Prostate gland (tissue), 2 donors: ENCODE measurements around the gene DENND5A. TPM values are rescaled to one million over a fixed set of nuclear protein-coding genes. Genes with fewer than 3 reads are reported as not detected.
"Not testable (repeated sequence)": the region's sequence is repeated elsewhere in the genome, so short reads cannot be mapped to it uniquely, and the experiment has no call there.

Experiments used
- DNase-seq: peaks from one replicate; pipeline ENCODE4 v3.0.0-alpha.2; 2019; ENCODE audit warnings: low spot score
- H3K27ac ChIP-seq, 2 donors: fragments of 200-600 bp; sonication (generic); 2 replicates each; pipeline ENCODE4 v1.5.1; 2017 to 2019
- H3K27me3 ChIP-seq: fragments of 200-600 bp; sonication (generic); replicated peaks from 2 replicates; pipeline ENCODE4 v1.5.1; 2019; ENCODE audit not compliant: insufficient read depth
- H3K36me3 ChIP-seq, 2 donors: fragments of 200-600 bp; sonication (generic); 1 replicate in 1 of 2; 2 replicates in 1 of 2; pipeline versions ENCODE4 v1.5.1 to v1.8.1; 2017 to 2019
- H3K4me1 ChIP-seq: fragments of 200-600 bp; sonication (generic); replicated peaks from 2 replicates; pipeline ENCODE4 v1.5.1; 2019
- H3K4me3 ChIP-seq, 2 donors: fragments of 200-600 bp; sonication (generic); 2 replicates each; pipeline ENCODE4 v1.5.1; 2017 to 2019
- H3K9me3 ChIP-seq: fragments of 200-600 bp; sonication (generic); 2 replicates; pipeline ENCODE4 v1.5.1; 2017
- POLR2A ChIP-seq: fragments of 450-650 bp; IDR thresholded peaks from one replicate; pipeline ENCODE4 v1.6.1; 2016; ENCODE audit warnings: antibody characterized with exemption, mild to moderate bottlenecking
- POLR2AphosphoS5 ChIP-seq: sonication (generic); formaldehyde crosslinking; IDR thresholded peaks from one replicate; pipeline ENCODE4 v1.6.1; 2017; ENCODE audit warnings: antibody characterized with exemption
- WGBS: methylation state at CpG from one replicate; pipeline ENCODE4 v1.1.5; 2018; 5-methylcytosine and 5-hydroxymethylcytosine counted together
- intact Hi-C: fragments of 100-400 bp; cut with DNase I; formaldehyde crosslinking; loops from one replicate; pipeline ENCODE4 v1.14.2; 2022
- total RNA-seq, 2 donors: library from RNA; depleted of rRNA; stranded (reverse); fragments of >200 nt; gene quantifications; one replicate each; pipeline ENCODE4 v1.1.0, GENCODE V29; 2016
- TF ChIP-seq, protein P1 (sequence below), 4 experiments: fragments of 200-600 bp in 2 of 4; fragments of 450-650 bp in 2 of 4; sonication (generic) in 2 of 4; IDR thresholded peaks; 1 replicate in 3 of 4; 2 replicates in 1 of 4; pipeline ENCODE4 v1.5.1; 2016 to 2019; ENCODE audit warnings: antibody characterized with exemption in 4 of 4, mild to moderate bottlenecking in 2 of 4, moderate library complexity in 2 of 4

Gene DENND5A
- total RNA-seq, 2 donors from 2014 or later, result 25.4 to 84.6 TPM

DNA sequence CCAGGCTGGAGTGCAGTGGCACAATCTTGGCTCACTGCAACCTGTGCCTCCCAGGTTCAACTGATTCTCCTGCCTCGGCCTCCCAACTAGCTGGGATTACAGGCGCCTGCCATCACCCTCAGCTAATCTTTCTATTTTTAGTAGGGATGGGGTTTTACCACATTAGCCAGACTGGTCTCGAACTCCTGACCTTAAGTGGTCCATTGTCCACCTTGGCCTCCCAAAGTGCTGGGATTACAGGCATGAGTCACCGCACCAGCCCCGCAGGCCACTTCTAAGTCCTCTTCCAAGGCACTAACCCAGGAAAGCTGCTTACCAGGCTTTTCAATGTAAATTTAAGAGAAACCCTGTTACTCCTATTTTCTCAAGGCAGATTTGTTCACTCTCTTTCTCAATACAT, 50.4 kb downstream of the DENND5A start:
- WGBS, result 80% methylated on average over 5 of the region's 5 CpGs
- no peaks in the 10 kb centered on the region for H3K36me3 ChIP-seq
- TF ChIP-seq, protein P1, sequence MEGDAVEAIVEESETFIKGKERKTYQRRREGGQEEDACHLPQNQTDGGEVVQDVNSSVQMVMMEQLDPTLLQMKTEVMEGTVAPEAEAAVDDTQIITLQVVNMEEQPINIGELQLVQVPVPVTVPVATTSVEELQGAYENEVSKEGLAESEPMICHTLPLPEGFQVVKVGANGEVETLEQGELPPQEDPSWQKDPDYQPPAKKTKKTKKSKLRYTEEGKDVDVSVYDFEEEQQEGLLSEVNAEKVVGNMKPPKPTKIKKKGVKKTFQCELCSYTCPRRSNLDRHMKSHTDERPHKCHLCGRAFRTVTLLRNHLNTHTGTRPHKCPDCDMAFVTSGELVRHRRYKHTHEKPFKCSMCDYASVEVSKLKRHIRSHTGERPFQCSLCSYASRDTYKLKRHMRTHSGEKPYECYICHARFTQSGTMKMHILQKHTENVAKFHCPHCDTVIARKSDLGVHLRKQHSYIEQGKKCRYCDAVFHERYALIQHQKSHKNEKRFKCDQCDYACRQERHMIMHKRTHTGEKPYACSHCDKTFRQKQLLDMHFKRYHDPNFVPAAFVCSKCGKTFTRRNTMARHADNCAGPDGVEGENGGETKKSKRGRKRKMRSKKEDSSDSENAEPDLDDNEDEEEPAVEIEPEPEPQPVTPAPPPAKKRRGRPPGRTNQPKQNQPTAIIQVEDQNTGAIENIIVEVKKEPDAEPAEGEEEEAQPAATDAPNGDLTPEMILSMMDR (IDR thresholded peaks at IDR 0.05), result no peak
- no peak for TF ChIP-seq POLR2AphosphoS5
- H3K4me1 ChIP-seq, result no peaks in the 10 kb centered on the region
- no peak overlapping the region for H3K27ac ChIP-seq
- no peak overlapping the region for H3K4me3 ChIP-seq
- DNase-seq, result no peak
- H3K9me3 ChIP-seq, result no peaks in the 10 kb centered on the region
- intact Hi-C loops, result no loop called here
- H3K27me3 ChIP-seq, result no peaks in the 10 kb centered on the region

DNA sequence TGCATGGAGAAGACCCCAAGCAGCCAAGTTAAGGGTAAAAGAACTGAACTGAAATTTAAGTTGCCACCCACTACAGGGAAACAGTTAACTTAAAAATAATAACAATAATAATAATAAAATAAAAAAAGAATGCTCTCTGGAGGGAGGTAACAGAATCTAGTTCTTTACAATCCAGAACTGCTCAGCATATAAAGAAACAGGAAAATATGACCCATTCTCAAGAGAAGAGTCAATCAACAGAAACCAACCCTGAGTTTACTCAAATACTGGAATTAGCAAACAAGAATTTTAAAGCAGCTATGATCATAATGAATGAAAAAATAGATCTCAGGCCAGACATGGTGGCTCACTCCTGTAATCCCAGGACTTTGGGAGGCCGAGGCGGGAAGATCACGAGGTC, 53.8 kb downstream of the DENND5A start:
- no peak overlapping the region for H3K4me3 ChIP-seq
- H3K36me3 ChIP-seq, result no peaks in the 10 kb centered on the region
- H3K9me3 ChIP-seq, result no peaks in the 10 kb centered on the region
- no peak overlapping the region for H3K27ac ChIP-seq
- WGBS, result 100% methylated on average over 3 of the region's 3 CpGs
- no peaks in the 10 kb centered on the region for H3K27me3 ChIP-seq
- no peak for TF ChIP-seq POLR2A
- TF ChIP-seq, protein P1 (IDR thresholded peaks at IDR 0.05), result no peak
- no peak for TF ChIP-seq POLR2AphosphoS5
- DNase-seq, result no peak
- no peaks in the 10 kb centered on the region for H3K4me1 ChIP-seq
- intact Hi-C loops, result no loop called here

DNA sequence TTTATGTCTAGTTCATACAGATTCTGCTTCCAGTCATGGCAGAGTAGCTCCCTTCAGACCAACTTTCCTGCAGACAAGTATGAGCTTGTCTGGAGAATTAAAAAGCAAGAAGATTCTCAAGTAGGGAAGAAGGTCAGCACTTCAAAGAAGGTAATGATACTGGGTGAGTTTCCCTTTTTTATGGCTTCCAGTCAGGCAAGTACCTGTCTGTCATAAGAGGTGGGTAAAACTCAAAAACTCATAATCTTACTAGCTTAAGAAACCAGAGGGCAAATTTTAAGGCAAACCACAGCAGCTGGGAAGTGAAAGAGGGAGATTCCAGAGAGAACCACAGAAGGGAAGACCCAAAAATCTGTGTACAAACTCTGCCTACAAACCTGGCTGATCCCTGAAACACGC, 54.2 kb downstream of the DENND5A start:
- Histone ChIP-seq H3K4me3 (no peak overlapping the region), H3K9me3 (no peaks in the 10 kb centered on the region), H3K36me3 (no peaks in the 10 kb centered on the region), H3K27ac (no peak overlapping the region), H3K4me1 (no peaks in the 10 kb centered on the region), H3K27me3 (no peaks in the 10 kb centered on the region)
- WGBS, result 58% methylated on average over 1 of the region's 1 CpG
- TF ChIP-seq, protein P1 (IDR thresholded peaks at IDR 0.05), result no peak
- TF ChIP-seq POLR2AphosphoS5, result no peak
- TF ChIP-seq POLR2A, result no peak
- DNase-seq, result no peak
- intact Hi-C loops, result no loop called here

DNA sequence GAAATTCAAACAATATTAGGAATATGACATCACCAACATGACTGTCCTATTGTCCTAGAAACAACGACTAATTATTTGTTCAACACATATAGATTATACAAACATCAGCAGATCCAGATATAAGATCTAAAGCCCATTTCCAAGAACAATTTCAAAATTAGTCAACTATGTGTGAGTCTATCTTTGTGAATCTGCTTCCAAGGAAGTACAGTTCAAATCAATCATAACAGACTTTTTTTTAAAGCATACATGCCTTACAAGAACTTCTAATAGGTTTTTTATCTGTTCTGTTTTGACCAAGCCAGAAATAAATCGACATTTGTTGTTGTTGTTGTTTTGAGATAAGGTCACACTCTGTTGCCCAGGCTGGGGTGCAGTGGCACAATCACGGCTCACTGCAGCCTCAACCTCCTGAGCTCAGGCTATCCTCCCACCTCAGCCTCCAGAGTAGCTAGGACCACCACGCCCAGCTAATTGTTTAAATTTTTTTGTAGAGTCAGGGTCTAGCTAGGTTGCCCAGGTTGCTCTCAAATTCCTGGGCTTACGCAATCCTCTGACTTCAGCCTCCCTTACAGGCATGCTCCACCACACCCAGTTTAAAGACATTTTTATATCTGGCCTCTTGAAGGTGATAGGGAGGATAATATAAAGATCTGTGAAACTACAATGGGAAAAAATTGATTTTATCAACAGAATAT, 54.8 kb downstream of the DENND5A start:
- no peak overlapping the region for H3K4me3 ChIP-seq
- H3K4me1 ChIP-seq, result no peaks in the 10 kb centered on the region
- 78% methylated on average over 5 of the region's 5 CpGs for WGBS
- H3K9me3 ChIP-seq, result no peaks in the 10 kb centered on the region
- TF ChIP-seq POLR2A (no peak), POLR2AphosphoS5 (no peak)
- TF ChIP-seq, protein P1 (IDR thresholded peaks at IDR 0.05), result no peak
- no peak overlapping the region for H3K27ac ChIP-seq
- intact Hi-C loops, result no loop called here
- no peaks in the 10 kb centered on the region for H3K27me3 ChIP-seq
- H3K36me3 ChIP-seq, result no peaks in the 10 kb centered on the region
- no peak for DNase-seq

DNA sequence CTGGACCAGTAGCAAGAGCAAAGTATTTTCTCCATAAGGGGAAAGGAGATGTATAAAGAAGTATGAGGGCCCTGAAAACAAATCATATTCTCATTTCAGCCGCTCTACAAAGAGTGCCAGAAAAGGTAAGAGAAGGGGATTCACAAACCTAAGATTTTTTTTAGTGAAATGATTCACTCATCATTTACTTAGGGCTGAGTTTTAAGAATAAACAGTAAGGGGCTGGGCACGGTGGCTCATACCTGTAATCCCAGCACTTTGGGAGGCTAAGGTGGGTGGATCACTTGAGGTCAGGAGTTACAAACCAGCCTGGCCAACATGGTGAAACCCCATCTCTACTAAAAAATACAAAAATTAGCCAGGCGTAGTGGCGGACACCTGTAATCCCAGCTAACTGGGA, 55.5 kb downstream of the DENND5A start:
- H3K9me3 ChIP-seq, H3K36me3 ChIP-seq, H3K4me3 ChIP-seq, H3K27ac ChIP-seq, H3K27me3 ChIP-seq, H3K4me1 ChIP-seq, intact Hi-C loops, DNase-seq: not testable (repeated sequence)
- 89% methylated on average over 4 of the region's 4 CpGs for WGBS
